Parathyroid adenoma (tissue), 2 donors: ENCODE data around the gene RNU5B-1.

Experiments
- H2AFZ ChIP-seq: fragments of 300-600 bp; sonication (generic); one replicate; pipeline ENCODE4 v1.7.0; 2017; ENCODE audit warnings: antibody characterized with exemption, mild to moderate bottlenecking
- H3K27ac ChIP-seq: fragments of 300-600 bp; sonication (generic); one replicate; pipeline ENCODE4 v1.7.0; 2017
- H3K27me3 ChIP-seq: fragments of 300-600 bp; sonication (generic); one replicate; pipeline ENCODE4 v1.7.0; 2017; ENCODE audit warnings: low read length; ENCODE audit not compliant: control insufficient read depth, insufficient read depth
- H3K36me3 ChIP-seq: fragments of 300-600 bp; sonication (generic); one replicate; pipeline ENCODE4 v1.7.0; 2017; ENCODE audit warnings: low read length; ENCODE audit not compliant: control insufficient read depth, insufficient read depth
- H3K4me1 ChIP-seq: fragments of 300-600 bp; sonication (generic); one replicate; pipeline ENCODE4 v1.7.0; 2017; ENCODE audit warnings: control low read depth
- H3K4me2 ChIP-seq: fragments of 300-600 bp; sonication (generic); one replicate; pipeline ENCODE4 v1.7.0; 2017; ENCODE audit warnings: low read length
- H3K4me3 ChIP-seq: fragments of 300-600 bp; sonication (generic); one replicate; pipeline ENCODE4 v1.7.0; 2017; ENCODE audit warnings: low read depth, low read length
- H3K79me2 ChIP-seq: fragments of 300-600 bp; sonication (generic); one replicate; pipeline ENCODE4 v1.7.0; 2017; ENCODE audit warnings: control low read depth
- H3K9ac ChIP-seq: fragments of 300-600 bp; sonication (generic); one replicate; pipeline ENCODE4 v1.7.0; 2017; ENCODE audit warnings: mild to moderate bottlenecking
- H3K9me3 ChIP-seq: fragments of 300-600 bp; sonication (generic); one replicate; pipeline ENCODE4 v1.7.0; 2017; ENCODE audit warnings: low read length; ENCODE audit not compliant: control insufficient read depth
- CTCF ChIP-seq: fragments of 300-600 bp; sonication (generic); IDR thresholded peaks from one replicate; pipeline ENCODE4 v1.7.0; 2017; ENCODE audit warnings: antibody characterized with exemption, mild to moderate bottlenecking
- donor health status: primary hyperparathyroidism.

The RNU5B-1 gene

GRCh38 chr15:65328506-65329287 is 24.2 kb downstream of the RNU5B-1 start:
- Histone ChIP-seq H3K36me3 (no peaks in the 10 kb centered on the region), H3K27me3 (no peaks in the 10 kb centered on the region), H3K9me3 (no peaks in the 10 kb centered on the region), H2AFZ (no peak overlapping the region), H3K79me2 (no peaks in the 10 kb centered on the region), H3K4me2 (no peak overlapping the region), H3K4me1 (peaks cover 5% of the 10 kb centered on the region), H3K27ac (peak overlapping the region; percentile 44), H3K9ac (no peak overlapping the region), H3K4me3 (no peak overlapping the region)
- no peak for TF ChIP-seq CTCF

- Histone ChIP-seq H3K4me2 (no peak overlapping the region), H3K9me3 (no peaks in the 10 kb centered on the region), H3K4me3 (no peak overlapping the region), H2AFZ (no peak overlapping the region), H3K27me3 (no peaks in the 10 kb centered on the region), H3K79me2 (no peaks in the 10 kb centered on the region), H3K27ac (no peak overlapping the region), H3K36me3 (no peaks in the 10 kb centered on the region), H3K9ac (no peak overlapping the region), H3K4me1 (peaks cover 5% of the 10 kb centered on the region)
- no peak for TF ChIP-seq CTCF
Measured at GRCh38 chr15:65329288-65329983, 25.0 kb downstream of the RNU5B-1 start.

GRCh38 chr15:65329984-65330735 is 25.7 kb downstream of the RNU5B-1 start:
- no peak overlapping the region for H3K4me2 ChIP-seq
- no peak for TF ChIP-seq CTCF
- H3K4me3 ChIP-seq = no peak overlapping the region
- H3K9ac ChIP-seq = no peak overlapping the region
- H2AFZ ChIP-seq = no peak overlapping the region
- H3K27ac ChIP-seq = no peak overlapping the region
- H3K36me3 ChIP-seq = no peaks in the 10 kb centered on the region
- no peaks in the 10 kb centered on the region for H3K79me2 ChIP-seq
- H3K4me1 ChIP-seq = peaks cover 5% of the 10 kb centered on the region
- H3K27me3 ChIP-seq = no peaks in the 10 kb centered on the region
- no peaks in the 10 kb centered on the region for H3K9me3 ChIP-seq

- H3K4me2 ChIP-seq = no peak overlapping the region
- H3K4me3 ChIP-seq = no peak overlapping the region
Measured at GRCh38 chr15:65330934-65331645, 26.6 kb downstream of the RNU5B-1 start.

More at GRCh38 chr15:65330934-65331645, 26.6 kb downstream of the RNU5B-1 start:
- no peaks in the 10 kb centered on the region for H3K27me3 ChIP-seq
- no peaks in the 10 kb centered on the region for H3K36me3 ChIP-seq
- no peak overlapping the region for H3K27ac ChIP-seq
- no peak overlapping the region for H3K9ac ChIP-seq
- H3K9me3 ChIP-seq = no peaks in the 10 kb centered on the region
- no peak for TF ChIP-seq CTCF
- H3K4me1 ChIP-seq = peaks cover 5% of the 10 kb centered on the region
- no peak overlapping the region for H2AFZ ChIP-seq
- no peaks in the 10 kb centered on the region for H3K79me2 ChIP-seq
